Fibroblast of lung (primary cell): ENCODE measurements around the gene CCDC148. TPM values are rescaled to one million over a fixed set of nuclear protein-coding genes. Genes with fewer than 3 reads are reported as not detected.

ENCODE experiments used
- DNase-seq, 2 donors: peaks; one replicate each; pipeline versions ENCODE4 v3.0.0 to v3.0.0-alpha.2; 2010; ENCODE audit warnings: low read depth in 2 of 2
- H2AFZ ChIP-seq: 2 replicates; pipeline ENCODE4 v1.5.1; 2012; ENCODE audit warnings: low read length, control low read depth, inconsistent platforms
- H3K27ac ChIP-seq: 2 replicates; pipeline ENCODE4 v1.5.1; 2011; ENCODE audit warnings: low read length, control low read depth; ENCODE audit not compliant: insufficient read depth
- H3K27me3 ChIP-seq: 2 replicates; pipeline ENCODE4 v1.5.1; 2011; ENCODE audit warnings: mild to moderate bottlenecking, low read length; ENCODE audit not compliant: control insufficient read depth, insufficient read depth
- H3K36me3 ChIP-seq: 2 replicates; pipeline ENCODE4 v1.5.1; 2011; ENCODE audit warnings: low read length; ENCODE audit not compliant: control insufficient read depth, insufficient read depth
- H3K4me1 ChIP-seq: 2 replicates; pipeline ENCODE4 v1.5.1; 2011; ENCODE audit warnings: low read length; ENCODE audit not compliant: control insufficient read depth, insufficient read depth; ENCODE audit errors: extremely low read depth
- H3K4me2 ChIP-seq: 2 replicates; pipeline ENCODE4 v1.5.1; 2011; ENCODE audit warnings: low read length, control low read depth; ENCODE audit not compliant: insufficient read depth; ENCODE audit errors: extremely low read depth
- H3K4me3 ChIP-seq, 4 experiments: fragments of 200-600 bp in 1 of 4; sonication (generic) in 1 of 4; replicated peaks in 1 of 4; 2 replicates each; pipeline ENCODE4 v1.5.1; 2011 to 2016; ENCODE audit warnings: low read length in 4 of 4, low read depth in 3 of 4, mild to moderate bottlenecking in 3 of 4, control low read depth in 2 of 4, inconsistent platforms in 1 of 4, mixed read lengths in 1 of 4; ENCODE audit not compliant: insufficient read depth in 1 of 4; ENCODE audit errors: control extremely low read depth in 1 of 4
- H3K79me2 ChIP-seq: 2 replicates; pipeline ENCODE4 v1.5.1; 2012; ENCODE audit warnings: mild to moderate bottlenecking, low read length, inconsistent platforms; ENCODE audit not compliant: control insufficient read depth, insufficient read depth
- H3K9ac ChIP-seq: 2 replicates; pipeline ENCODE4 v1.5.1; 2011; ENCODE audit warnings: mild to moderate bottlenecking, low read length, control low read depth; ENCODE audit not compliant: insufficient read depth
- H3K9me3 ChIP-seq: 2 replicates; pipeline ENCODE4 v1.5.1; 2012; ENCODE audit warnings: low read depth, low read length; ENCODE audit not compliant: control insufficient read depth, insufficient read depth
- H4K20me1 ChIP-seq: 2 replicates; pipeline ENCODE4 v1.5.1; 2011; ENCODE audit warnings: low read length; ENCODE audit not compliant: control insufficient read depth, insufficient read depth; ENCODE audit errors: extremely low read depth
- CTCF ChIP-seq, 2 donors: IDR thresholded peaks in 1 of 2; conservative IDR thresholded peaks in 1 of 2; 1 replicate in 1 of 2; 2 replicates in 1 of 2; pipeline ENCODE4 v1.5.1; 2011 to 2012; ENCODE audit warnings: low read length in 2 of 2, control low read depth in 1 of 2, inconsistent platforms in 1 of 2, low read depth in 1 of 2, mild to moderate bottlenecking in 1 of 2
- EZH2 ChIP-seq: IDR thresholded peaks from 2 replicates; pipeline ENCODE4 v1.5.1; 2012; ENCODE audit warnings: low read length, control low read depth, mild to moderate bottlenecking; ENCODE audit errors: missing control alignments
- polyA plus RNA-seq, 2 donors: library from polyadenylated mRNA; depleted of rRNA in 1 of 2; stranded (reverse) in 1 of 2; unstranded in 1 of 2; fragments of >200 nt; gene quantifications; 2 replicates each; pipeline ENCODE4 v1.2.1, GENCODE V29; 2011 to 2012; ENCODE audit warnings: missing spikeins in 1 of 2
- total RNA-seq: library from RNA; depleted of rRNA; stranded (reverse); fragments of >200 nt; gene quantifications from 2 replicates; pipeline ENCODE4 v1.2.1, GENCODE V29; 2014

CCDC148 gene
- total and polyA plus RNA-seq, 2 donors (not counting 1 experiment from before 2014, with no cell fraction given) = 1.2 TPM

- H3K9me3 ChIP-seq = no peaks in the 10 kb centered on the region
- no peak overlapping the region for H3K27ac ChIP-seq
- TF ChIP-seq EZH2 = no peak
- TF ChIP-seq CTCF (conservative IDR thresholded peaks at IDR 0.05 in 1 of 2, IDR thresholded peaks at IDR 0.05 in 1 of 2; ENCODE audit: low read depth in 1 of 2, low read length in 2 of 2) = no peak
- H3K4me1 ChIP-seq = no peaks in the 10 kb centered on the region
- peak; percentile 66 to 86 for DNase-seq
- no peaks in the 10 kb centered on the region for H3K27me3 ChIP-seq
- H4K20me1 ChIP-seq = no peaks in the 10 kb centered on the region
- H3K9ac ChIP-seq = no peak overlapping the region
- no peaks in the 10 kb centered on the region for H3K79me2 ChIP-seq
- H2AFZ ChIP-seq = peak overlapping the region; percentile 14
- H3K4me3 ChIP-seq = no peak overlapping the region
- H3K36me3 ChIP-seq = no peaks in the 10 kb centered on the region
- H3K4me2 ChIP-seq = no peak overlapping the region
Observed at GRCh38 chr2:158321264-158321663, 135.3 kb downstream of the CCDC148 start.

GRCh38 chr2:158319269-158319668 is 137.3 kb downstream of the CCDC148 start:
- Histone ChIP-seq H3K9me3 (no peaks in the 10 kb centered on the region), H2AFZ (no peak overlapping the region), H4K20me1 (no peaks in the 10 kb centered on the region), H3K9ac (no peak overlapping the region), H3K4me1 (no peaks in the 10 kb centered on the region), H3K4me3 (no peak overlapping the region), H3K4me2 (no peak overlapping the region), H3K36me3 (no peaks in the 10 kb centered on the region), H3K27ac (no peak overlapping the region), H3K79me2 (no peaks in the 10 kb centered on the region), H3K27me3 (no peaks in the 10 kb centered on the region)
- no peak for DNase-seq
- TF ChIP-seq CTCF (conservative IDR thresholded peaks at IDR 0.05 in 1 of 2, IDR thresholded peaks at IDR 0.05 in 1 of 2; ENCODE audit: low read depth in 1 of 2, low read length in 2 of 2) = no peak
- TF ChIP-seq EZH2 = no peak

GRCh38 chr2:158317642-158318041 is 138.9 kb downstream of the CCDC148 start:
- H3K36me3 ChIP-seq = no peaks in the 10 kb centered on the region
- no peaks in the 10 kb centered on the region for H3K79me2 ChIP-seq
- H3K27me3 ChIP-seq = no peaks in the 10 kb centered on the region
- H4K20me1 ChIP-seq = no peaks in the 10 kb centered on the region
- no peak overlapping the region for H3K27ac ChIP-seq
- no peak overlapping the region for H2AFZ ChIP-seq
- TF ChIP-seq EZH2 (no peak), CTCF (conservative IDR thresholded peaks at IDR 0.05 in 1 of 2, IDR thresholded peaks at IDR 0.05 in 1 of 2; ENCODE audit: low read depth in 1 of 2, low read length in 2 of 2) (no peak)
- H3K4me3 ChIP-seq = no peak overlapping the region
- no peaks in the 10 kb centered on the region for H3K9me3 ChIP-seq
- DNase-seq = no peak
- H3K4me2 ChIP-seq = no peak overlapping the region
- no peaks in the 10 kb centered on the region for H3K4me1 ChIP-seq
- H3K9ac ChIP-seq = no peak overlapping the region
